Inflammatory macrophage (primary cell): Measurements from ENCODE around the gene RAD18.

Source experiments
- DNase-seq, 2 donors: peaks; one replicate each; pipeline ENCODE4 v3.0.0-alpha.2; 2020 to 2022

The RAD18 gene

DNA sequence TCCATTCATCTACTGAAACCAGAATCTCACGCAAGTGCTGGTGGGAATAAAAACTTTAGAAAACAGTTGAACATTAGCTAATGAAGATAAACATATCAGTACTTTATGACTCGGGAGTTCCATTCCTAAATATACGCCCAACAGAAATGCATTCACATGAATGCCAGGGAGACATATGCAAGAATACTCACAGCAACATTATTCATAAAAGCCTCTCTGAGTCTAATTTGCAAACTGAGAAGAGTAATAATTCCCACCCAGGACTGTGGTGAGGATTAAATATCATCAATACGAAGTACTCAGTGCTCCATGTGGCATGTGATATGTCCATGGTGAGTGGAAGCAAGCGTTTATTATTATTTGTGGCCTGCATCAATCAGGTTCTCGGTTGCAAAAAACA lies 128.3 kb downstream of the RAD18 start:
- DNase-seq, result no peak

DNA sequence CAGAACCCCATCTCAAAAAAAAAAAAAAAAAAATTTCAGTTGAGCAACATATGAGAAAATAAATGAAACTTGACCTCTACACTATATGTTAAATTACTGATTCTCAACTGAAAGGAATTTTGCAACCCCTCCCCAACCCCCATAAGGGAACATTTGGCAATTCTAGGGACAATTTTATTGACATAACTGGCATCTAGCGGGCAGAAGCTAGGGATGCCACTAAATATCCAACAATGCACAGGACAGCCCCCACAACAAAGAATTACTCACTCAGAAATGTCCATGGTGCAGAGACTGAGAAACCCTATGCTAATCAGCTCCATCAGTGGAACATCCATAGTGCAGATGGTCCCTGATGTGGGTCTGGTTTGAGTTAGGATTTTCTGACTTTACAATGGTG lies 135.6 kb downstream of the RAD18 start:
- DNase-seq, result no peak
